GM12878 (cell line): Measurements from ENCODE around the gene SLC38A9. TPM values are rescaled to one million over a fixed set of nuclear protein-coding genes. Genes with fewer than 3 reads are reported as not detected.

Experiments used
- ATAC-seq: fragments of 200-7000 bp; cut with Tn5 transposase; 3 replicates; pipeline ENCODE4 v1.9.1; 2020; ENCODE audit warnings: mild to moderate bottlenecking, moderate library complexity
- BruUV-seq: library from RNA; stranded (reverse); fragments of 400-500 nt; replicated peaks from 2 replicates; lab custom pipeline; 2021; lab: Mats Ljungman, UMichigan
- CTCF ChIA-PET: fragments of 300-600 bp; sonication (Branson Sonifier 250); formaldehyde crosslinking; extraction: SDS; loops from one replicate; lab custom pipeline; 2021; ENCODE audit warnings: inconsistent platforms; lab: Yijun Ruan, JAX
- POLR2A ChIA-PET: fragments of 350-600 bp; formaldehyde crosslinking; extraction: SDS; loops from one replicate; lab custom pipeline; 2021; ENCODE audit warnings: inconsistent platforms; lab: Charles Lee
- RAD21 ChIA-PET: fragments of 300-600 bp; sonication (Branson Sonifier 250); formaldehyde crosslinking; loops from one replicate; lab custom pipeline; 2023; ENCODE audit warnings: antibody characterized with exemption; ENCODE audit not compliant: unreplicated experiment; lab: Charles Lee
- SMC1A ChIA-PET: fragments of 300-600 bp; sonication (Branson Sonifier 250); formaldehyde crosslinking; loops from one replicate; lab custom pipeline; 2023; ENCODE audit not compliant: unreplicated experiment, uncharacterized antibody; lab: Charles Lee
- DNase-seq: peaks from one replicate; pipeline ENCODE4 v3.0.0-alpha.2; 2011; ENCODE audit warnings: low read depth, low spot score
- FAIRE-seq: peaks from 3 replicates; lab custom pipeline; 2011; peaks lifted over from hg19 to GRCh38; lab: Jason Lieb, UNC
- H2AFZ ChIP-seq: 2 replicates; pipeline ENCODE4 v1.6.0; 2011; ENCODE audit warnings: low read depth, low read length, control low read depth; ENCODE audit not compliant: control insufficient read depth
- H3K27ac ChIP-seq: 2 replicates; pipeline ENCODE4 v1.5.1; 2011; ENCODE audit warnings: control low read depth; ENCODE audit not compliant: control insufficient read depth, insufficient read depth
- H3K27me3 ChIP-seq, 2 experiments: replicated peaks in 1 of 2; 2 replicates each; pipeline versions ENCODE4 v1.6.0 to v1.6.1; 2011; ENCODE audit warnings: low read length in 1 of 2; ENCODE audit not compliant: control insufficient read depth in 2 of 2, insufficient read depth in 2 of 2
- H3K36me3 ChIP-seq, 2 experiments: 2 replicates each; pipeline ENCODE4 v1.5.1; 2011; ENCODE audit warnings: low read length in 1 of 2; ENCODE audit not compliant: control insufficient read depth in 2 of 2, insufficient read depth in 2 of 2
- H3K4me1 ChIP-seq: 2 replicates; pipeline ENCODE4 v1.6.1; 2011; ENCODE audit warnings: mild to moderate bottlenecking, low read length, moderate library complexity, mixed read lengths; ENCODE audit not compliant: control insufficient read depth, insufficient read depth
- H3K4me2 ChIP-seq: 2 replicates; pipeline ENCODE4 v1.6.0; 2011; ENCODE audit warnings: control low read depth; ENCODE audit not compliant: control insufficient read depth, insufficient read depth
- H3K4me3 ChIP-seq: fragments of 200-600 bp; sonication (generic); 2 replicates; pipeline ENCODE4 v1.5.1; 2016
- H3K79me2 ChIP-seq: 2 replicates; pipeline ENCODE4 v1.6.0; 2011; ENCODE audit warnings: low read length; ENCODE audit not compliant: control insufficient read depth, insufficient read depth
- H3K9ac ChIP-seq: 2 replicates; pipeline ENCODE4 v1.8.0; 2011; ENCODE audit warnings: low read length, control low read depth, mixed read lengths; ENCODE audit not compliant: control insufficient read depth, insufficient read depth
- H3K9me3 ChIP-seq: replicated peaks from 3 replicates; pipeline ENCODE4 v1.5.1; 2011; ENCODE audit warnings: mild to moderate bottlenecking, low read length; ENCODE audit not compliant: control insufficient read depth, insufficient read depth
- H4K20me1 ChIP-seq: 2 replicates; pipeline ENCODE4 v1.6.0; 2011; ENCODE audit not compliant: control insufficient read depth, insufficient read depth
- BHLHE40 ChIP-seq, 2 experiments: fragments of 450-650 bp in 1 of 2; IDR thresholded peaks; 2 replicates each; pipeline ENCODE4 v1.6.1; 2011 to 2017; ENCODE audit warnings: low read depth in 2 of 2, borderline replicate concordance in 1 of 2, improper control_type of control experiment in 1 of 2, low read length in 1 of 2, mild to moderate bottlenecking in 1 of 2
- CREM ChIP-seq: IDR thresholded peaks from 2 replicates; pipeline ENCODE4 v1.6.1; 2014; ENCODE audit warnings: antibody characterized with exemption, low read depth
- CUX1 ChIP-seq: IDR thresholded peaks from 2 replicates; pipeline ENCODE4 v1.6.1; 2012; ENCODE audit warnings: improper control_type of control experiment, low read depth, low read length; ENCODE audit not compliant: insufficient replicate concordance
- EGR1 ChIP-seq, 2 experiments: IDR thresholded peaks; 1 replicate in 1 of 2; 2 replicates in 1 of 2; pipeline ENCODE4 v1.6.1; 2011 to 2012; ENCODE audit warnings: low read depth in 2 of 2, low read length in 2 of 2, borderline replicate concordance in 1 of 2, mild to moderate bottlenecking in 1 of 2, moderate library complexity in 1 of 2
- ETV6 ChIP-seq, 2 experiments: fragments of 450-650 bp in 1 of 2; IDR thresholded peaks in 1 of 2; conservative IDR thresholded peaks in 1 of 2; 2 replicates each; pipeline ENCODE4 v1.6.1; 2014; ENCODE audit warnings: antibody characterized with exemption in 1 of 2, borderline replicate concordance in 1 of 2, low read depth in 1 of 2, mild to moderate bottlenecking in 1 of 2, moderate library complexity in 1 of 2
- JUND ChIP-seq: IDR thresholded peaks from 2 replicates; pipeline ENCODE4 v1.6.1; 2012; ENCODE audit warnings: low read depth, mild to moderate bottlenecking, low read length, improper control_type of control experiment, moderate library complexity
- PAX8 ChIP-seq: fragments of 450-650 bp; IDR thresholded peaks from 2 replicates; pipeline ENCODE4 v1.6.1; 2017; ENCODE audit warnings: mild to moderate bottlenecking, moderate library complexity
- PKNOX1 ChIP-seq: fragments of 450-650 bp; IDR thresholded peaks from 2 replicates; pipeline ENCODE4 v1.6.1; 2016; ENCODE audit warnings: mild to moderate bottlenecking
- RCOR1 ChIP-seq: conservative IDR thresholded peaks from 2 replicates; pipeline ENCODE4 v1.6.1; 2012; ENCODE audit warnings: low read depth, low read length, improper control_type of control experiment
- SREBF1 ChIP-seq: IDR thresholded peaks from 2 replicates; pipeline ENCODE4 v1.6.1; 2012; ENCODE audit warnings: mild to moderate bottlenecking, low read length
- TCF12 ChIP-seq: IDR thresholded peaks from 2 replicates; pipeline ENCODE4 v1.6.1; 2011; ENCODE audit warnings: low read depth, mild to moderate bottlenecking, low read length
- ZNF207 ChIP-seq: fragments of 450-650 bp; IDR thresholded peaks from 2 replicates; pipeline ENCODE4 v1.6.1; 2014; ENCODE audit warnings: antibody characterized with exemption, mild to moderate bottlenecking, borderline replicate concordance
- WGBS: methylation state at CpG from one replicate; pipeline ENCODE4 v1.1.6; 2016; ENCODE audit warnings: low lambda C conversion rate; ENCODE audit not compliant: insufficient replicate concordance, insufficient coverage; ENCODE audit errors: missing lambda C conversion rate; 5-methylcytosine and 5-hydroxymethylcytosine counted together
- in situ Hi-C: fragments of 300-500 bp; cut with MboI; formaldehyde crosslinking; loops from 9 replicates; pipeline ENCODE4 v1.14.3; 2018; ENCODE audit warnings: mixed read lengths
- intact Hi-C: fragments of 100-400 bp; cut with micrococcal nuclease; formaldehyde crosslinking; loops from one replicate; pipeline ENCODE4 v1.14.2; 2022; ENCODE audit not compliant: unreplicated experiment
- polyA plus RNA-seq, 11 experiments: library from polyadenylated mRNA; depleted of rRNA in 4 of 11; unstranded in 6 of 11; stranded (reverse) in 5 of 11; fragments of >200 nt; fragmentation: Nextera tagmentation in 4 of 11; fragmentation: Illumina TruSeq in 1 of 11; extraction: Ambion mirVana in 4 of 11; extraction: Trizol in 1 of 11; gene quantifications; 1 replicate in 1 of 11; 2 replicates in 10 of 11; pipeline versions ENCODE4 v1.2.1 to v1.2.3, GENCODE V29; 2011 to 2016; ENCODE audit warnings: inconsistent platforms in 2 of 11, missing spikeins in 2 of 11, low read depth in 1 of 11
- total RNA-seq, 4 experiments: library from RNA; depleted of rRNA in 3 of 4; stranded (reverse); fragments of >200 nt in 3 of 4; fragmentation: Illumina TruSeq in 1 of 4; extraction: Trizol in 1 of 4; gene quantifications; 2 replicates each; pipeline versions ENCODE4 v1.2.1 to v1.2.3, GENCODE V29; 2013 to 2021
- TF ChIP-seq, protein P1 (sequence below): IDR thresholded peaks from 2 replicates; pipeline ENCODE4 v1.6.1; 2011; ENCODE audit warnings: borderline replicate concordance, low read depth, mild to moderate bottlenecking, moderate library complexity, mixed read lengths, low read length; ENCODE audit not compliant: insufficient read depth; ENCODE audit errors: extremely low read length
- TF ChIP-seq, protein P2 (sequence below): IDR thresholded peaks from 2 replicates; pipeline ENCODE4 v1.6.1; 2011; ENCODE audit warnings: low read depth, mild to moderate bottlenecking, low read length, moderate library complexity, borderline replicate concordance; ENCODE audit errors: extremely low read depth

Gene SLC38A9
- total and polyA plus RNA-seq, 10 of the 15 experiments (the other 5 are each of a cell fraction or from before 2014, with no cell fraction given) = 8.5 to 35.1 (median 23.0) TPM

GRCh38 chr5:55737793-55738192, 25.7 kb upstream of the SLC38A9 start, which contains the start of gene DDX4 (continued):
- TF ChIP-seq PAX8 (no peak), ETV6 (conservative IDR thresholded peaks at IDR 0.05 in 1 of 2, IDR thresholded peaks at IDR 0.05 in 1 of 2; ENCODE audit: borderline replicate concordance in 1 of 2, low read depth in 1 of 2) (no peak), BHLHE40 (IDR thresholded peaks at IDR 0.05; ENCODE audit: borderline replicate concordance in 1 of 2, low read depth in 2 of 2, low read length in 1 of 2) (no peak), RCOR1 (no peak)

- RAD21 ChIA-PET = no interaction called here
- FAIRE-seq (peak; percentile 35), DNase-seq (no peak), ATAC-seq (no peak)
- POLR2A ChIA-PET = no interaction called here
- no peak overlapping the region for H3K4me2 ChIP-seq
- H3K27ac ChIP-seq = no peak overlapping the region
- no peak overlapping the region for H3K9ac ChIP-seq
- H3K4me3 ChIP-seq = no peak overlapping the region
- H3K36me3 ChIP-seq = no peaks in the 10 kb centered on the region
- H3K79me2 ChIP-seq = no peaks in the 10 kb centered on the region
- CTCF ChIA-PET = no interaction called here
- no peak overlapping the region for H2AFZ ChIP-seq
- H3K4me1 ChIP-seq = no peaks in the 10 kb centered on the region
- H4K20me1 ChIP-seq = no peaks in the 10 kb centered on the region
- BruUV-seq = no TSS peak
- SMC1A ChIA-PET = no interaction called here
- in situ Hi-C loops = no loop called here
- no peaks in the 10 kb centered on the region for H3K9me3 ChIP-seq
- H3K27me3 ChIP-seq = no peaks in the 10 kb centered on the region
- WGBS = 83% methylated on average over 1 of the region's 1 CpG
- intact Hi-C loops = no loop called here
- TF ChIP-seq CREM = no peak
- TF ChIP-seq, protein P1, sequence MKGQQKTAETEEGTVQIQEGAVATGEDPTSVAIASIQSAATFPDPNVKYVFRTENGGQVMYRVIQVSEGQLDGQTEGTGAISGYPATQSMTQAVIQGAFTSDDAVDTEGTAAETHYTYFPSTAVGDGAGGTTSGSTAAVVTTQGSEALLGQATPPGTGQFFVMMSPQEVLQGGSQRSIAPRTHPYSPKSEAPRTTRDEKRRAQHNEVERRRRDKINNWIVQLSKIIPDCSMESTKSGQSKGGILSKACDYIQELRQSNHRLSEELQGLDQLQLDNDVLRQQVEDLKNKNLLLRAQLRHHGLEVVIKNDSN = no peak
- no peak for TF ChIP-seq ZNF207
- TF ChIP-seq SREBF1 = no peak
- TF ChIP-seq PKNOX1 = no peak
- TF ChIP-seq JUND = no peak
- TF ChIP-seq TCF12 = no peak
- TF ChIP-seq CUX1 = no peak
- no peak for TF ChIP-seq EGR1 (IDR thresholded peaks at IDR 0.05; ENCODE audit: borderline replicate concordance in 1 of 2, low read depth in 2 of 2, low read length in 2 of 2)
- TF ChIP-seq, protein P2, sequence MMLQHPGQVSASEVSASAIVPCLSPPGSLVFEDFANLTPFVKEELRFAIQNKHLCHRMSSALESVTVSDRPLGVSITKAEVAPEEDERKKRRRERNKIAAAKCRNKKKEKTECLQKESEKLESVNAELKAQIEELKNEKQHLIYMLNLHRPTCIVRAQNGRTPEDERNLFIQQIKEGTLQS = no peak
These were observed 22.5 kb upstream of the SLC38A9 start for GRCh38 chr5:55734658-55735057.
